Mesenchymal stem cell (in vitro differentiated cells and primary cell): Measurements from ENCODE around the gene TRIM16.
"Not testable (repeated sequence)": the region's sequence is repeated elsewhere in the genome, so short reads cannot be mapped to it uniquely, and the experiment has no call there.

Experiments used
- DNase-seq: peaks from one replicate; pipeline ENCODE4 v3.0.0-alpha.2; 2013
- H2AFZ ChIP-seq: one replicate; pipeline ENCODE4 v1.6.1; 2013; ENCODE audit warnings: low read depth, mild to moderate bottlenecking, control low read depth, inconsistent platforms, low read length, moderate library complexity
- H2AK5ac ChIP-seq: 2 replicates; pipeline ENCODE4 v1.6.1; 2013; ENCODE audit warnings: low read length, moderate library complexity, mild to moderate bottlenecking, inconsistent platforms; ENCODE audit not compliant: severe bottlenecking
- H2BK120ac ChIP-seq: one replicate; pipeline ENCODE4 v1.6.1; 2013; ENCODE audit warnings: low read depth, mild to moderate bottlenecking, inconsistent platforms, low read length, moderate library complexity
- H2BK12ac ChIP-seq, 2 experiments: one replicate each; pipeline ENCODE4 v1.6.1; 2013; ENCODE audit warnings: inconsistent platforms in 2 of 2, low read length in 2 of 2, mild to moderate bottlenecking in 2 of 2, moderate library complexity in 2 of 2, control low read depth in 1 of 2
- H2BK15ac ChIP-seq: one replicate; pipeline ENCODE4 v1.6.1; 2013; ENCODE audit warnings: mild to moderate bottlenecking, low read depth, inconsistent platforms; ENCODE audit not compliant: poor library complexity, severe bottlenecking
- H2BK5ac ChIP-seq: 2 replicates; pipeline ENCODE4 v1.6.1; 2013; ENCODE audit warnings: low read depth, mild to moderate bottlenecking, low read length, control low read depth, inconsistent platforms; ENCODE audit not compliant: poor library complexity, severe bottlenecking
- H3K14ac ChIP-seq, 2 experiments: one replicate each; pipeline ENCODE4 v1.6.1; 2013; ENCODE audit warnings: inconsistent platforms in 2 of 2, low read length in 2 of 2, control low read depth in 1 of 2, mild to moderate bottlenecking in 1 of 2, moderate library complexity in 1 of 2
- H3K18ac ChIP-seq, 2 experiments: one replicate each; pipeline ENCODE4 v1.6.1; 2013; ENCODE audit warnings: inconsistent platforms in 2 of 2, low read length in 2 of 2, control low read depth in 1 of 2, low read depth in 1 of 2, mild to moderate bottlenecking in 1 of 2
- H3K23ac ChIP-seq, 2 experiments: one replicate each; pipeline ENCODE4 v1.6.1; 2013; ENCODE audit warnings: inconsistent platforms in 2 of 2, low read length in 2 of 2, mild to moderate bottlenecking in 2 of 2, moderate library complexity in 2 of 2, control low read depth in 1 of 2
- H3K27ac ChIP-seq: 2 replicates; pipeline ENCODE4 v1.5.1; 2013; ENCODE audit warnings: mild to moderate bottlenecking, moderate library complexity, low read length, control low read depth, inconsistent platforms; ENCODE audit not compliant: poor library complexity, severe bottlenecking
- H3K27me3 ChIP-seq, 2 experiments: 2 replicates each; pipeline versions ENCODE4 v1.6.1 to v1.7.0; 2013; ENCODE audit warnings: low read length in 2 of 2, mild to moderate bottlenecking in 2 of 2, moderate library complexity in 2 of 2, control low read depth in 1 of 2, inconsistent platforms in 1 of 2; ENCODE audit not compliant: control insufficient read depth in 1 of 2, insufficient read depth in 1 of 2
- H3K36me3 ChIP-seq, 2 experiments: 2 replicates each; pipeline versions ENCODE4 v1.6.1 to v1.7.0; 2013; ENCODE audit warnings: low read length in 2 of 2, control low read depth in 1 of 2, inconsistent platforms in 1 of 2, low read depth in 1 of 2, mild to moderate bottlenecking in 1 of 2; ENCODE audit not compliant: insufficient read depth in 2 of 2, control insufficient read depth in 1 of 2
- H3K4ac ChIP-seq, 2 experiments: one replicate each; pipeline ENCODE4 v1.6.1; 2013; ENCODE audit warnings: inconsistent platforms in 2 of 2, low read length in 2 of 2, mild to moderate bottlenecking in 2 of 2, moderate library complexity in 2 of 2, control low read depth in 1 of 2, low read depth in 1 of 2
- H3K4me1 ChIP-seq: 2 replicates; pipeline ENCODE4 v1.6.1; 2013; ENCODE audit warnings: low read depth, low read length, control low read depth; ENCODE audit not compliant: control insufficient read depth, insufficient read depth
- H3K4me2 ChIP-seq: 2 replicates; pipeline ENCODE4 v1.6.1; 2013; ENCODE audit warnings: low read length, mild to moderate bottlenecking, inconsistent platforms; ENCODE audit not compliant: poor library complexity, severe bottlenecking
- H3K4me3 ChIP-seq, 2 experiments: 2 replicates each; pipeline versions ENCODE4 v1.5.1 to v1.7.0; 2013; ENCODE audit warnings: low read length in 2 of 2, mild to moderate bottlenecking in 2 of 2, control low read depth in 1 of 2, low read depth in 1 of 2; ENCODE audit not compliant: insufficient read depth in 1 of 2
- H3K79me1 ChIP-seq: replicated peaks from 2 replicates; pipeline ENCODE4 v1.6.1; 2013; ENCODE audit warnings: mild to moderate bottlenecking, control low read depth, low read length, inconsistent platforms; ENCODE audit not compliant: poor library complexity, severe bottlenecking
- H3K9ac ChIP-seq: 2 replicates; pipeline ENCODE4 v1.7.0; 2013; ENCODE audit warnings: mild to moderate bottlenecking, low read length, moderate library complexity
- H3K9me3 ChIP-seq: 2 replicates; pipeline ENCODE4 v1.7.0; 2013; ENCODE audit warnings: mild to moderate bottlenecking, low read length; ENCODE audit not compliant: control insufficient read depth
- H4K8ac ChIP-seq: one replicate; pipeline ENCODE4 v1.6.1; 2013; ENCODE audit warnings: inconsistent platforms, mild to moderate bottlenecking, low read length, moderate library complexity
- H4K91ac ChIP-seq: one replicate; pipeline ENCODE4 v1.6.1; 2013; ENCODE audit warnings: mild to moderate bottlenecking, low read length, inconsistent platforms
- WGBS: methylation state at CpG from one replicate; pipeline ENCODE4 v1.1.7; 2013; ENCODE audit warnings: mixed read lengths; 5-methylcytosine and 5-hydroxymethylcytosine counted together

The TRIM16 gene

GRCh38 chr17:15645099-15645941 lies 38.8 kb downstream of the TRIM16 start:
- not testable (repeated sequence) for H3K4me1 ChIP-seq, H2BK12ac ChIP-seq, H2BK120ac ChIP-seq, H3K27me3 ChIP-seq, H4K8ac ChIP-seq, H3K4me2 ChIP-seq, H3K14ac ChIP-seq, H3K9me3 ChIP-seq, H2AFZ ChIP-seq, H3K36me3 ChIP-seq, H3K79me1 ChIP-seq, H3K4me3 ChIP-seq, H2BK15ac ChIP-seq, H2AK5ac ChIP-seq, H3K23ac ChIP-seq
- 61% methylated on average over 7 of the region's 10 CpGs for WGBS
- DNase-seq, result peak; percentile 84
- H3K27ac ChIP-seq, result peak overlapping the region; percentile 98
- H3K9ac ChIP-seq, result peak overlapping the region; percentile 26
- H3K18ac ChIP-seq, result peak overlapping the region in 1 of 2 experiments; percentile 21
- peak overlapping the region in 1 of 2 experiments; percentile 49 for H3K4ac ChIP-seq
- peak overlapping the region; percentile 94 for H2BK5ac ChIP-seq
- peak overlapping the region; percentile 61 for H4K91ac ChIP-seq

GRCh38 chr17:15642505-15643251 lies 41.4 kb downstream of the TRIM16 start:
- H2BK12ac ChIP-seq, H3K36me3 ChIP-seq, H3K4me2 ChIP-seq, H2AFZ ChIP-seq, DNase-seq, H2BK120ac ChIP-seq, H3K79me1 ChIP-seq, H4K8ac ChIP-seq, H3K23ac ChIP-seq, H3K27me3 ChIP-seq, H2BK5ac ChIP-seq, H3K9me3 ChIP-seq, H3K4me3 ChIP-seq, H3K14ac ChIP-seq, H3K4me1 ChIP-seq, H2AK5ac ChIP-seq, H4K91ac ChIP-seq, H3K4ac ChIP-seq, H2BK15ac ChIP-seq, H3K18ac ChIP-seq, H3K9ac ChIP-seq: not testable (repeated sequence)
- no CpG with 5 or more reads among the region's 12 CpGs for WGBS
- peak overlapping the region; percentile 61 for H3K27ac ChIP-seq

GRCh38 chr17:15642014-15642413 lies 42.1 kb downstream of the TRIM16 start:
- H3K4me1 ChIP-seq, H3K36me3 ChIP-seq, H3K4ac ChIP-seq, H3K9me3 ChIP-seq, H2AFZ ChIP-seq, H4K91ac ChIP-seq, H2BK15ac ChIP-seq, H3K4me3 ChIP-seq, H3K14ac ChIP-seq, H4K8ac ChIP-seq, H3K9ac ChIP-seq, H3K79me1 ChIP-seq, H3K4me2 ChIP-seq, H2BK12ac ChIP-seq, H3K27me3 ChIP-seq, H2AK5ac ChIP-seq, H2BK120ac ChIP-seq, H2BK5ac ChIP-seq, H3K23ac ChIP-seq, H3K18ac ChIP-seq, DNase-seq: not testable (repeated sequence)
- H3K27ac ChIP-seq, result peak overlapping the region; percentile 51
- whole genome bisulfite sequencing, result 100% methylated on average over 1 of the region's 4 CpGs

GRCh38 chr17:15630930-15631453 lies 53.1 kb downstream of the TRIM16 start:
- not testable (repeated sequence) for H2BK15ac ChIP-seq, H2AFZ ChIP-seq, H3K27ac ChIP-seq, H2BK12ac ChIP-seq, H3K4me1 ChIP-seq, H3K4ac ChIP-seq, H4K8ac ChIP-seq, H3K9ac ChIP-seq, H3K14ac ChIP-seq, DNase-seq, H2BK5ac ChIP-seq, H3K27me3 ChIP-seq, H4K91ac ChIP-seq, H3K4me2 ChIP-seq, H3K9me3 ChIP-seq, H3K79me1 ChIP-seq, H3K4me3 ChIP-seq, H3K23ac ChIP-seq, H3K18ac ChIP-seq, H2BK120ac ChIP-seq, H2AK5ac ChIP-seq
- peaks cover 4 to 17% of the 10 kb centered on the region in 2 experiments for H3K36me3 ChIP-seq
- no CpG with 5 or more reads among the region's 2 CpGs for WGBS
